Activated T-helper 1 cell treated with Interleukin-2 at 50 U/mL for 16 hours (primary cell): Measurements from ENCODE around the gene KLHL26.

Experiments used
- DNase-seq: peaks from one replicate; pipeline ENCODE4 v3.0.0-alpha.2; 2020; ENCODE audit warnings: low read depth

Gene KLHL26

DNA sequence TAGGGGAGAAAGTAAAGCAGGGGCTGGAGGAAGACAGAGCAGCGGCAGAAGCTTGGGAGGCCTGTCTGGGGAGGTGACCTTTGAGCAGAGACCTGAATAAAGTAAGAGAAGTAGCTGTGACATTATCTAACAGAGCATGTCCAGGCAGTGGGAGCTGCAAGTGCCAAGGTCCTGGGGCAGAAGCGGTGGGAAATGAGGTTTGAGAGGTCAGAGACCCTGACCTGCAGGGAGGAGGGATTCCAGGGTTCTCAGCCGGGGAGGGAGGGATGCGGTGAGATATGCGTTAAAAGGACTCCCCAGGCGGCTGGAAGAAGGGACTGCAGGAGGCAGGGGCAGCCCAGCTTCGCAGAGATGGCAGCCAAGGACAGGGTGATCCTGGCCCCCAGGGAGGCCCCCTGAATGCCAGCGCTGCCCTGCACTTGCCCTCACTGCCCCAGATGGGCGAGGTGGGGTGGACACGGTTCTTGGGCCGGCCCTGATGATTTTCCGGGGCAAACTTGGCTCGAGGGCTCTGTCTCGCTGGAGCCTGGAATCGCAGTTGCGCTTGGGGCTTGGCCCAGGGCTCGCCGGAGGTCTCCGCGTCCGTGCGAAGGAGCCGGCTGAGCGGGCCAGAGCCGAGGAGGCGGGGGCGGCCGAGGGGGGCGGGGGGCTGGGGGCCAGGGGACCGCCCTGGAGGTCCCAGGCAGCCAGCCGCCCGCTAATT is 33.4 kb upstream of the KLHL26 start:
- DNase-seq = no peak

DNA sequence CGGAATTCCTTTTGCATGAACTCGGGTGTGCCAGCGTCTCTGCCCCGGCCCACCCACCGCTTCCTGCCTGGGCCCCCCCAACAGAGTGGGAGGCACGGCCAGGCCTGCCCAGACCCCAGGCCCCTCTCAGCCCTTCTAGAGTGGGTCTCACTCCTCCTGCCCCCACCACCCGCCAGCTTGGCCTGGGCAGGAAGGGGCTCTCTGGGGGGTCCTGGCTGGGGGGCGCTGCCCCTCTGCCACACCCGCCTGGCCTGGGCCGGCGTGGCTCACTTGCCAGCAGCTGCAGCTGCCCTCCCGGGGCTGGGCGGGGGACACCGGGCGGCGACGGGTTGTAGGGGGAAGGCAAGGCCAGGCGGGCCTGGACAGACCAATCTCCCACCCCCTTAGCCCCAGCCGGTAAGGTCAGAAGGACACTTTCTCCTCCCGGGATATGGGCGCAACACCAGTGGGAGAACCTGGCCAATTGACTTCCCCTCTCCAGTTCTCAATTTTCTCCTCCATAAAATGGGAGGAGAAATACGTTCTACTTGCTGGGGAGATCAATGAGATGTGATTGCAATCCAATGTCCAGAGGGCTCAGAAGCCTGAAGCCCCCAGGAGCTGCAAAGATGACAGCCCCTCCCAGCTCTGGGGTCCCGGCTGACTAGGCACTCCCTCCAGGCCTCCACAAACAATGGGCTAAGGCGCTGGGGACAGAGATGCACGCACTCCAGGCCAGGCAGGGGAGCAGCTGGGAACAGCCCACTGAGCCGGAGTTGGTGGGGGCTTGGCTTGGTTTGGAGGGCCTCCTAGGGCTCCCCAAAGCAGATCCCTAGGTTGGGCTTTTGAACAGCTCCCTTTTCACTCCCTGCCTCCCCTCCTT is 32.6 kb upstream of the KLHL26 start:
- no peak for DNase-seq

DNA sequence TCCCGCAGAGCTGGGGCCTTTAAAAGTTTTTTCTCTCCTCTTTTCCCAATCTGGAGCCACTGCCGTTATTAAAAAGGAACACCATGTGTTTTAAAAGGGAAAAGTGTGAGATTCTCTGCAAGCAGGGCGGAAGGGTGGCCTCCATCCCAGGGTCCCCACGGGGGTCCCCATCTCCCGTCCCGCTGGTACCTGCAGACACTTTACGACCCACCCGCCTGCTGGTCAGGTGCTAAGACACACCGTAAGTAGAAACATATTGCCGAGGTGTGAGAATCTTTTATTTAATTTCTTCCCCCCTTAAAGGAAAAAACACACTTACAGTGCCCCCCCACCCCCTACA is 32.0 kb upstream of the KLHL26 start:
- no peak for DNase-seq

DNA sequence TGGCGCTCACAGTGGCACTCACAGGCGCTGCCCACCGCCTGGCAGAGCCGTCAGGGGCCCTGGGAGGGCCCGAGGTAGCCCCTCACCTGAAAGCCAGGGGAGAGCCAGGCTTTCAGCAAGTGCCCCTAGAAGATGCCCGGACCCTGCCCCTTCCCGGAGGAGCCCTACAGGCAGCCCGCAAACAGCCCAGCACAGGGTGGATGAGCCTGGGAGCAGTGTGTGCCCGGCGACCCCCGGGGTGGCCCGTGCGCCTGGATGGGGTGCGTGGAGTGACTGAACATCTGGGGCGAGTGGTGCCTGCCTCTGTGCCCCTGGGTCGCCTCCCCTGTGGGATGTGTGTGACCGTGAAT is 31.7 kb upstream of the KLHL26 start:
- no peak for DNase-seq

DNA sequence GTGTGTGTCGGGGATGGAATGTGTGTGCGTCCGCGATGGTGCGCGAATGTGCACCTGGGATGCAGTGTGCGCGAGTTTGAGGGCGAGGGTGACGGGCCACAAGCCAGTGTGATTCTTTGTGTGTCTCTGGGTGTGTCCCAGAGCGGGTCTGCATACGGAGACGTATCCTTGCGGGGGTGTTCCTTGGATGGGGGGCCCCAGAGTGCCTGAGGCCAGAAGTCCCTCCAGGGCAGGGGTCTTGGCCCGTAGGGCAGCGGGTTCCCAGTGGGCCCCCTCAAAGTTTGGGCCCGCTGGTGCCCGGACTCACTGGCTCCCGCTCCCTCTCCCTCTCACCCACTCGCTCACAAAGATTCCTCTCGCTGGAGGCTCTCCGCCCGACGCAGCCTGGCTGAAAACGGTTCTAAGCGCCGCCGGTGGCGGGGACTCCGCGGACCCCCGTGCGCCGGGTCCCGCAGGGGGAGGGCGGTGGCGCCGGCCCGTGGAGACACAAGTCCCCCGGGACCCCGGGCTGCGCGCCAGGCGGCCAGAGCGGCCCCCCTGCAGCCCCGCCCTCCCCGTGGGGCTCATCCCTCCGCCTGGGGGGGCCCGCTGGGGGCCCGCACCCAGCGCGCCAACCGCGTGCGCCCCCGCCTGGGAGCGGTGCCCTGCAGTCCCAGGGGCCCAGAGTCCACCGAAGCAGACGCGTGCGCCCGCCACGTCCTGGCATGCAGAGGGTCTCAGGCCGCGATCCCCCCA is 31.1 kb upstream of the KLHL26 start:
- DNase-seq = no peak

DNA sequence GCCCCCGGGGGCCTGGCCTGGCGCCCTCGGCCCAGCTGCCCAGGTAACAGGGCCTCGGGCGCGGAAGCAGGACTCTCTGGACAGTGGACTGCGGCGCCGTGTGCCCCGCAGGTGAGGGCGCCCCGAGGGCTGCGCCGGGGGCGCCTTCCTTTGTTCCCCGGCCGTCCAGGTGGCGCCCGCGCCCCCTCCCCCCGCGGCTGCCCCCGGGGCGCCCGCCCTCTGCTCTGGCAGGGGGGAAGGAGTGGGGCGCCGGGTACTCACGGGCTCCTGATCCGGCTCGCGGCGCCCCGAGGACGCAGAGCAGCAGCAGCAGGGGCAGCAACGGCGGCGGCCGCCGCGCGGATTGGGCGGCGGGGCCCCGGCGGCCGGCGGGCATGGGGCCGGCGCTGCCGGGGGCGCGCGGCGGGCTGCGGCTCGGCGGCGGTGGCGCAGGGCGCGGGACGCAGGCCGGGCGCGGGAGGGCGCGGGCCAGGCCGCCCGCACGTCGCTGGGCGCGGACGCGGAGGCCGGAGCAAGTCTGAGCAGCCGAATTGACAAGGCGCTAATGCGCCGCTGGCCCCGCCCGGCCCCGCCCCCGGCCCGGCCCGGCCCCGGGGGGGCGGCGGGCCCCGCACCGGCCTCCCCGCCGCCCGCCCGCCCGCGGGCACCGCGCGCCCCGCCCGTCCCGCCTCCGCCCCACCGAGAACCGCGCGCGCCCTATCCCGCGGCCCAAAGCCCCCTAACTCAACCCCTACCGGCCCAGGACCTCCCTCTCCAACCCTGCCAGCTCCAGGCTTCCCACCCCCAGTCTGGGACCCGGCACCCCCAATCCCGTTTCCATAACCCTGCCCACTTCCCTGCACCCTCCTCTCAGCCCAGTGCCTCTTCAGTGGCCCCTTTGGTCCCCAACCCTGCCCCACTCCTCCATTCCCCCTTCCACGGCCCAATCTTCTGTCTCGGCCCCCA is 30.3 kb upstream of the KLHL26 start, which contains the start of gene CRLF1:
Gene CRLF1 (minus strand): TSS at position 519 of the 945 bp plus-strand sequence. CDS start 143 bp downstream, at position 376.
- no peak for DNase-seq

DNA sequence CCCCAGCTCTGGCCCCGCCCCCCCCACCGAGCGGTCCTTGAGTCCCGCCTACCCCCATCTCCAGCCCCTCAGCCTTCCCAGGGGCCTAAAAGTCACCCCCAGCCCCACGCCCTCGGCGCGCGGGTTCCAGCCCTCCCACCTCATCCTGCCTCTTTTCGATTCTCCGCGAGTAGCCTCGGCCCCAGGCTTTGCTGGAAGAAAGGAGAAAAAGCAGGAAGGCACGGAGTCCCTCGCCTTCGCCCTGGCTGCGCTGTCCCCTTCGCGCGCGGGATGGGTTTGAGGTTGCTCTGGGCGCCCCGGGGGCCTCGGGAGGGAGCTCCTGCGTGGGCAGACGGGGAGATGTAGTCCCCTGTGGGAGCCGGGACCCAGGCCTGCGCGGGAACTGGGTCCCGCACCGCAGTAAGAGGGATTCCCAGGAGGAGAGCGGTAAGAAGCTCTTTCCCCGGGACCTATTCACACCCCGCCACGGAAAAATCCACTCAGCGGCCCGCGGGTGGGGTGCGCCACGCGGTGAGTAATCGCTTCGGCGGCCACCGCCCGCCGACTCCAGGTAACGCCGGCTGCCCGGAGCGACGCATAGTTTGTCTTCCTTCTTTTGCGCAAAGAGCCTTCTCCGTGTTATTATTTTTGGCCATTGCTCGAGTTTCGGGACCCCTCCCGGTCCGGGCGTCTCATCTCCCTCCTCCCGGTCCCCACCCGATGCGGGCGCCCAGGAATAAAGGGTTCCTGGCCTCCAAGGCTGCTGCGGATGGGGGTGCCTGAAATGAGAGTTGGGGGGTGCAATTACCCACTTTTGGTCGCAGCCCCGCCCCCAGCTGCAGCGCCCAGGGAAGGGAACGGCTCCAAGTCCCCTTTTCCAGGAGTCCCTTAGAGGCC is 29.4 kb upstream of the KLHL26 start:
- no peak for DNase-seq

DNA sequence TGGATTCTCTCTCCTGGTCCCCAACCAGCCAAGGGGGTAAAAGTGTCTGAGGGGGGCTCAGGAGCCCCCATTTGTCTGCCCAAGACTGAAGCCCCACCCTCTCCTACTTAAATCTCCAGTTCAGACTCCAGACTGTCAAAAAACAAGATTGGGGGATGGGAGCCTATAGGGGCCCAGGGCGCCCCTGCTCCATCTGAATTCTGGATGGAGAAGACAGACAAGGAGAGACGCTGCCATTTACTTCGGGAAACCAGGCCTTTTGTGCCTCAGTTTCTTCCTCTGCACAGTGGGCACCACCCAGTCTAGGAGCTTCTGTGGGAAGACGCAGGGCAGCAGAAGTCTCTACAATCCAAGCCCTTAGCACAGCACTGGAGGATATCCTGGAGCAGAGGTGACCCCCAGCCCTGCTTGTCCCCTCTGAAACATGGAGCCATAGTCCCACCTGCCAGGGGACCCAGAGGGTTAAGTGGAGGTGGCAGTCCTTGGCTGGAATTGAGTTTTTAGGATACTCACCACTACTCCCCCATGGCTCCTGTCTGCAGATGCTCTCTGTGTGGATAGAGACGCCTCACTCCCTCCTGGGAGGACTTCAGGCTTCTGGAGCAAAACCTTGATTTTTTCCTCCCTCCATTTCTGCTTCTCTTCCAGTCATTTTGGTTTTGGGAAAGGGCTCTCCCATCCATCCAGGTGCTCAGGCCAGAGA is 28.6 kb upstream of the KLHL26 start:
- DNase-seq = no peak

DNA sequence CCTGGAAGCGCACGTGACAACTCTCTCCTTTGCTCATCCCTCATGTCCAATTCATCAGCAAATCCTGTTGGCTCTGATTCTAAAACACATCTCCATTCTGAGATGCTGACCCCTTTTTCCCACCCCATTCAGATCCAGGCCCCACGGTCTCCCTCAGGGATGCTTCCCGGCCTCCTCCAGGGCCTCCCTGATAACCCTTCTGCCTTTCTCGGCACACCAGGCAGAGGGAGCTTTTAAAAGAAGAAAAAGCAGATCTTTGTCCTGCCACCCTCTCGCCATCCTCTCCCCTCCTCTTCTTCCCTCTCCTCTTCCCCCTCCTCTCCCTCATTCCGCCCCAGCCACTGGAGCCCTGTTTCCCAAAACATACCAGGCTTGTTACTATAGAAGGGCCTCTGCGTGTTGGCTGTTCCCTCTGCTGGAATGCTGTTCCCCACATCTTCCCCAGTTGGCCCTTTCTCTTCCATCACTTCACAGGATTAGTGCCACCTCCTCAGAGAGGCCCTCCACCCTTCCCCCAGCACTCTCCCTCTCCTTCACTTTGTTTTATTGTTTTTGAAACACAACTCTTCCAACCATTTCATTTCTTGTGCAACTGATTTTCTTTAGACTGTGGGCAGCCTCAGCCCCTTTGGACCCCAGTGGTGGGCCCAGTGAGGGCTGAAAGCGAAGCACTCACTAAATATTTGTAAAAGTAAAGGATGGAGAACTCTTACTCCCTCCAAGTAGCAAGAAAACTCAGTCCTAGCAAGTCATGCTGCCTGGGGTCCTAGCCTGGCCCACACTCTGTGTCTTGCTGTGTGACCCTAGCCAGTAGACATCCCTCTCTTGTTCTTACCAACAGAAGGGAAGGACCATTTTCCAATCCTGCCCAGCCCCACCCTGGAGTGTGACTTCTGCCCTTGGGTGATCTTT is 27.8 kb upstream of the KLHL26 start:
- no peak for DNase-seq

DNA sequence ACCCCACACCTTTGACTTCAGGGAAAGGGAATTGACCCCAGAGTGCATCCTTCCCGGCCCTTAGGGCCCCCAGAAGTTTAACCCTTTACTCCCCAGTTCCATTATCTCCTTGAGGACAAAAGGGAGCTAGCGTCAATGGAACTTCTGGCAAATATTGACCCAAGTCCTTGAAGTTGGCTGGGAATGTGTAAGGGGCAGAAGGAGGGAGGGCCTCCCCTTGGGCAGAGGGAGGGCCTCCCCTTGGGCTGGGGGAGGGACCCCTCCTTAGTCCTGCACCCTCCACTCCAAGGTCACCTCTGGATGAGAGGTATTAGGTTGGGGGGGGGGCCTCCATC is 27.1 kb upstream of the KLHL26 start:
- no peak for DNase-seq

DNA sequence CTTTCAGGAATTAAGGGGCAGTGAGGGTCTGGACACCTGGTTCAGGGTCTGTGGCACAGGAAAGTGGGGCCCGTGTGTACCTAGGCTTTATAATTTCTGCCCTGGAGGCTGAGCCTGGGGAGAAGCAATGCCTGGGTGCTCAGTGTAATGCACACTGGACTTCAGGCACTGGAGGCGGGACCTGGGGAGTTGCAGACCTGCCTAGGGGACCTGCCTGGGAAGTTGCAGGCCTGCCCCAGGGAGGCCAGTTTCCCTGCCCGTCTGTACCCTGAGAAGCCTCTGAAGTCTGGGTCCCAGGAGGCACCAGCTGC is 26.6 kb upstream of the KLHL26 start:
- no peak for DNase-seq

DNA sequence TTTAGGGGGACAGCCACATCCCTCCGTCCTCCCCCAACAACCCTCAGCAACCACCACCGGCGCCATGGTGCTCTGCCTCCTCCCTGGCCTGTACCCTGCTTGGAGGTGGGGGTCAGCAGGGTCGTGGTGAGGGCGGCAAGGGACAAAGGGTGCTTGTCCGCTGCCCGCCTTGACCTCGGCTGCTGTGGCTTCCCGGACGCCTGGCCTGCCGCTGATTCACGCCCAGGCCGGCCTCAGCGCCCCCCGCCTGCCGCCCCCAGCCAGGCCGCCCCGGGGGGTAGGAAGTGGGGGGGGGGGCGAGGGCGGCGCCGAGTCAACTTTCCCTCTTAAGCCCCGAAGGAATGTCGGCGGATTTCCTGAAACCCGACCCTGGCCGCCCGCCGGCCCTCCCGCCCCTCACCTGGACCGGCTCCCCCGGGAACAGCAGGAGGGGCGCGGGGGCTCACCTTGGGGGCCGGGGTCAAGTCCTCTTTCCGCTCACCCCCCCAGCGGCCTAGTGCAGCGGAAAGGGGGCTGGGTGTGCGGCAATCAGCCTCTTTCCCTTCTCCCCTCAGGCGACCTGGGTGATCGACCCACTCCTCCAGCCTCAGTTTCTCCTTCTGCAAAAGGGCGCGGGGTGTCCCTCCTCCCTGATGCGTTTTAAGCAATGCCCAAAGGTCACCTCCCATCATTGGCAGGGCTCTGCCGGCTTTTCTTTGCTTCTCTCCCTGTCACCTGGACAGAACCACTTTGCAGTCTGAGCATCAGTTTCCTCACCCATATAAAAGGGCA is 26.1 kb upstream of the KLHL26 start:
- DNase-seq = no peak

DNA sequence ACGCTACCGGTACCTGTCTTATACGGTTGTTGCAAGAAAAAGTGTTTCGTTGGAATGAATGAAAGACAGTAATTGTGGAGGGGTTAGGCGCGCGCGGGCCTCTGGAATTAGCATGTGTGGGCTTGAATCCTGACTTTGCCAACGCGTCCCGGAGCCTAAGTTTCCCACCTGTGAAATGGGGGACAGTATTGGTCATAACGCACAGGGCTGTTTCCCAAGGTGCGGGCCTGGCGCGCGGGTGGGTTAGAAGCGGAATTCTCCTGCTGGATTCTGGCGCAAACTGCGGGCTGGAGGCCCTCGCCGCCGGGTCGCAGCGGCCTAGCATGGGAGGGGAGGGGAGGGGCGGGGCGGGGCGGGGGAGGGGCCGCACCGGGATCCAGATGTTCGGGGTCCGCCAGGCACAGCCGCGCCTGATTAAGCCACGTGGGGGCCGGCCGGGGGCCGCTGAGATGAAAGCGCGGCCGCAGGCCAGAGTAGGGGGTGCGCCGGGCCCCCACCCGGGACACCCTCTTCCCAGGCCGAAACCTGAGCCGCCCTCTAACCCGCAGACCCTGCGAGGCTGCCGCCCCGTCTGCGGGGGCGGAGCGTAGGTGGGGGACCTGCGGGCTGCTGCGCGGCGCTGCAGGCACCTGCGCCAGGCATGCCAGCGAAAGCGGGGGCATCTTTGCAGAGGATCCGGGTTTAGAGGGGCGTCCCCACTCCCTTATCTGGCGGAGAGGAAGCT is 25.3 kb upstream of the KLHL26 start:
- no peak for DNase-seq

DNA sequence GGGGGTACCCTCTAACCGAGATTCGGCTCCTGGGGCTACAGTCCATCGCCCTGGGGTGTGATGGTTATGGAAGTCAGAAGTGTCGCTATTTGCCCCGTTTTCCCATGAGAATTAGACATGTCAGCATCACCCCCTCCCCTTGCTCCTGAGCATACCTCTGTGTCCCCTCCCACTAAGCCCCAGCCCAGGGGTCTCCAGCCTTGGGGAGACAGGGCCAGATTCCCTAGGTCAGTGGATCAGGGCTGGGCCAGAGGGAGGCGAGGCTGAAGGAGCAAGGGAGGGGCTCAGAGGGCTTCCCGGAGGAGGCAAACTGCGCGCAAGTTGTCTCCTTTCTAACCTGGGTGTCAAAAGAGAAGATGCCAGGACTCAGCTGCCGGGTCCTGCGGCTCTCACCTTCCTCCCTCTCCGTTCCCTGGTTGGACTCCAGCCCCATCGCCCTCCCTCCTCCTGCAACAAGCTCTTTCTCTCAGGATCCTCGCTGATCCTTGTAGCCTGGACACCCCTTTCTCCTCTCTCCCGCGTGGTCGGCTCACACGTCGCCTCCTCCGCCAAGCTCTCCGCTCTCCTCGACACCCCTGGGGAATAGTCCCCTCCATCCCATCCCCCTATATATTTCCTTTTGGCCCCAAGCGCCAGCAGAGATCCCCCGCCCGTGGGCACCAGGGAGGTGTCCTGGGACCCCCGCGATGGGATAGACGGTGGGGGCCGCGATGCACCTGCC is 24.6 kb upstream of the KLHL26 start:
- no peak for DNase-seq

DNA sequence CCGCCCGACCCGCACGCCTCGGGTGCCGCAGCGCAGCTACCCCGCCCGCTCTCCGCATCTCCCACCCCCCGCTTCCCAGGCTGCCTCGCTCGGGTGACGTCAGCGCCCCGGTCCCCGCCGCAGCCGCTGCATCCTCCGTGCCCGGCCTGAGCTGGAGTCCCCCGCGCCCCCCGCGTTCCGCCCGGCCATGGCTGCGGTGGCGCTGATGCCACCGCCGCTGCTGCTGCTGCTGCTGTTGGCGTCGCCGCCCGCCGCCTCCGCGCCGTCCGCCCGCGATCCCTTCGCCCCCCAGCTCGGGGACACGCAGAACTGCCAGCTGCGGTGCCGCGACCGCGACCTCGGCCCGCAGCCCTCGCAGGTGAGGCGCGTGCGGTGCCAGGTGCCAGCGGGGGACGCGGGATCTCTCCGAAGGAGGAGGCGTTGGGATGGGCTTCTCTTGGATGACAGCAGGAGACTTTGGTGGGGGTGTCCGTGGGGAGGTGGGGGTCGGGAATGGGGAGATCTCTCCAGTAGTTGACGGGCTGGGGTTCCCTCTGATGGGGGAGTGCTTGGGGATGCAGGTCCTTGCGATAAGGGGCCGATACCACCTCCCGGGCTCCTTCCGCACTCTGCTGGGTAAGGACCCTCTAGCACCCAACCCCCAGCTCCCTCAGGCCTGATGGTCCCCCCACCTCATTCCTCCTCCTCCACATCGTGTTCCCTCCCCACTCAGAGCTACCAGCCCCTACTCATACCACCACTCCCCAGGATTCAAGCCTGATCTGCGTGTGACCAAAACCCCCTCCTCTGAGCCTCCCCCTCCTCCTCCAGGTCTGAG is 23.8 kb upstream of the KLHL26 start, which contains the start of gene TMEM59L:
Gene TMEM59L (plus strand): TSS at position 99 of the 817 bp plus-strand sequence. CDS start 89 bp downstream, at position 188.
- peak; percentile 26 for DNase-seq

DNA sequence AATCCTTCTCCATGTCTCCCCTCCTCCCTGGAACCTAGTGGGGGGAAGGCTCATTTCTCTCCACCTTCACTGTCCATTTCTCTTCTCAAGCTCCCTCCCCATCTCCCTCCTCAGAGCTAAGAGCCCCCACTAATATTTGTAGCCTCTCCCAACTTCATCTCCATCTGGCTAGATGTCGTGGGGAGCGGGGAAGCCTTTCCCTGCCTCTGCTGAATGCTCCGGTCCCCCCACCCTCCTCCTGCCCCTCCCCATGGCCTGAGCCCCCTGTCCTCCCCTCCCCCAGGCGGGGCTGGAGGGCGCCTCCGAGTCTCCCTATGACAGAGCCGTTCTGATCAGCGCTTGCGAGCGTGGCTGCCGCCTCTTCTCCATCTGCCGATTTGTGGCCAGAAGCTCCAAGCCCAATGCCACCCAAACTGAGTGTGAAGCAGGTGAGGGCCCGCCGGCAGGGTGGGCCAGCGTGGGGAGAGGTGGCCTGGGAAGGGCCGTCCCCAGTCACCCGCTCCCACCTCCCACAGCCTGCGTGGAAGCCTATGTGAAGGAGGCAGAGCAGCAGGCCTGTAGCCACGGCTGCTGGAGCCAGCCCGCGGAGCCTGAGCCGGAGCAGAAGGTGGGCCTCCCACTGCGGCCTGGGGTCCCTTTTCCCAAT is 23.1 kb upstream of the KLHL26 start:
- no peak for DNase-seq
